ENCODE data around the gene CMTR1. TPM values are rescaled to one million over a fixed set of nuclear protein-coding genes. Genes with fewer than 3 reads are reported as not detected.

CMTR1 gene
- total and polyA plus RNA-seq, 2 of the 13 experiments (the other 11 are each of a cell fraction or from before 2014, with no cell fraction given) = 19.7 to 55.2 TPM

DNA sequence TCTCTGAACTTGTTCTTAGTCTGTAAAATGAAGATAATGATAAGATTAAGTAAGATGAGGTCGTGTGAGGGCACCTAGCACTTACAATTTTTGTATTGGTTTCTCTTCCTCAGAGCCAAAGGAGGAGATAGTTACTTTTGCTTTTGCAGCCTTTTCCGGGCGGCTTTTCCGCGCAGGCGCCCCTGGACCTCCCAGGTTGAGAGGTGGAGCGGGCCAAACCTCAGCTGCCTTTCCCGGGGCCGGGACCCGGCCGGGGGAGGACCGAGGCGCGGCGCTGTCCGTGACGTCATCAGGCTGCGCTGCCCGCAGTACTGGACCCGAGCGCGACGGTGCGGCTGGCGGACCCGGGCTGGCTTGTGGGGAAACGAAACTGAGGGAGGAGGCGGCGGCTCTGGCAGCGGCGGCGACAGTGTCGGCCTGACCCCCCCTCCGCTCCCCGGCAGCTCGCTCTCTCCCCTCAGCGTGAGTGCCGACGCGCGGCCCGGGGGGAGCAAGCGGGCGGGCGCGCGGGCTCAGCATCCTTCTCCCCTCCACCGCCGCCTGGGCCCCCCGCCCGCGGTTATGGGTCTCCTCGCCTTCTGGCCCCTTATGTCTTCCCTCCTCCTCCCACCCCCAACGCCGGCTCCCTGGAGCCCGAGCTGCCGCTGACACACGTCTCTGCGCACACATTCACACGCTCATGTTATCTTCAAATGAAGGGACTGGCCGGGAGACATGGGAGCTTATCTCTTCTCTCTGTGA is at the start of gene CMTR1 (continued):
- TF ChIP-seq ARID2 (CRISPR knock-in tag; IDR thresholded peaks at IDR 0.05; ENCODE audit: borderline replicate concordance) = 0 out of 2 replicates have a peak, but pooled peaks have one; percentile 2
- peak; percentile 96 for TF ChIP-seq ASH2L (IDR thresholded peaks at IDR 0.05; ENCODE audit: insufficient read length, low read depth, low read length)
- TF ChIP-seq, protein P1, sequence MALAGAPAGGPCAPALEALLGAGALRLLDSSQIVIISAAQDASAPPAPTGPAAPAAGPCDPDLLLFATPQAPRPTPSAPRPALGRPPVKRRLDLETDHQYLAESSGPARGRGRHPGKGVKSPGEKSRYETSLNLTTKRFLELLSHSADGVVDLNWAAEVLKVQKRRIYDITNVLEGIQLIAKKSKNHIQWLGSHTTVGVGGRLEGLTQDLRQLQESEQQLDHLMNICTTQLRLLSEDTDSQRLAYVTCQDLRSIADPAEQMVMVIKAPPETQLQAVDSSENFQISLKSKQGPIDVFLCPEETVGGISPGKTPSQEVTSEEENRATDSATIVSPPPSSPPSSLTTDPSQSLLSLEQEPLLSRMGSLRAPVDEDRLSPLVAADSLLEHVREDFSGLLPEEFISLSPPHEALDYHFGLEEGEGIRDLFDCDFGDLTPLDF (CRISPR knock-in tag; IDR thresholded peaks at IDR 0.05) = no peak
- peak; percentile 99 for TF ChIP-seq KMT2B (CRISPR knock-in tag; IDR thresholded peaks at IDR 0.05)
- peak; percentile 61; the same call in 1 of the 2 replicates for TF ChIP-seq ZNF605 (CRISPR knock-in tag; IDR thresholded peaks at IDR 0.05)
- peak; percentile 80; the same call in 1 of the 2 replicates for TF ChIP-seq ZNF749 (CRISPR knock-in tag; IDR thresholded peaks at IDR 0.05; ENCODE audit: borderline replicate concordance)
- TF ChIP-seq ZNF768 (CRISPR knock-in tag; IDR thresholded peaks at IDR 0.05) = peak; percentile 67
- 0 out of 2 replicates have a peak, but pooled peaks have one; percentile 28 for TF ChIP-seq RCOR2 (CRISPR knock-in tag; IDR thresholded peaks at IDR 0.05)
- TF ChIP-seq, protein P2, sequence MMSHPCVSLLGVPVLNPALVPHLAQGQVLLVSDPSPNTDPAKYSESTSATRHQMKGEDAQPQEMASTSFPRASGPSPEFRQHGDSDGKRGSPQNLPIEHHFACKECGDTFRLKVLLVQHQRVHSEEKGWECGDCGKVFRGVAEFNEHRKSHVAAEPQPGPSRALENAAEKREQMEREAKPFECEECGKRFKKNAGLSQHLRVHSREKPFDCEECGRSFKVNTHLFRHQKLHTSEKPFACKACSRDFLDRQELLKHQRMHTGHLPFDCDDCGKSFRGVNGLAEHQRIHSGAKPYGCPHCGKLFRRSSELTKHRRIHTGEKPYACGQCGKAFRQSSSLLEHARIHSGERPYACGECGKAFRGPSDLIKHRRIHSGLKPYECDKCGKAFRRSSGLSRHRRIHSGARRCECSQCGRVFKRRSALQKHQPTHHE (CRISPR knock-in tag; IDR thresholded peaks at IDR 0.05; ENCODE audit: borderline replicate concordance) = peak; percentile 92
- peak; percentile 90; the same call in 1 of the 2 replicates for TF ChIP-seq ZNF205 (CRISPR knock-in tag; IDR thresholded peaks at IDR 0.05)
- TF ChIP-seq, protein P3, sequence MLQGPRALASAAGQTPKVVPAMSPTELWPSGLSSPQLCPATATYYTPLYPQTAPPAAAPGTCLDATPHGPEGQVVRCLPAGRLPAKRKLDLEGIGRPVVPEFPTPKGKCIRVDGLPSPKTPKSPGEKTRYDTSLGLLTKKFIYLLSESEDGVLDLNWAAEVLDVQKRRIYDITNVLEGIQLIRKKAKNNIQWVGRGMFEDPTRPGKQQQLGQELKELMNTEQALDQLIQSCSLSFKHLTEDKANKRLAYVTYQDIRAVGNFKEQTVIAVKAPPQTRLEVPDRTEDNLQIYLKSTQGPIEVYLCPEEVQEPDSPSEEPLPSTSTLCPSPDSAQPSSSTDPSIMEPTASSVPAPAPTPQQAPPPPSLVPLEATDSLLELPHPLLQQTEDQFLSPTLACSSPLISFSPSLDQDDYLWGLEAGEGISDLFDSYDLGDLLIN (CRISPR knock-in tag; IDR thresholded peaks at IDR 0.05; ENCODE audit: borderline replicate concordance) = peak; percentile 14; the same call in 1 of the 2 replicates
- TF ChIP-seq, protein P4, sequence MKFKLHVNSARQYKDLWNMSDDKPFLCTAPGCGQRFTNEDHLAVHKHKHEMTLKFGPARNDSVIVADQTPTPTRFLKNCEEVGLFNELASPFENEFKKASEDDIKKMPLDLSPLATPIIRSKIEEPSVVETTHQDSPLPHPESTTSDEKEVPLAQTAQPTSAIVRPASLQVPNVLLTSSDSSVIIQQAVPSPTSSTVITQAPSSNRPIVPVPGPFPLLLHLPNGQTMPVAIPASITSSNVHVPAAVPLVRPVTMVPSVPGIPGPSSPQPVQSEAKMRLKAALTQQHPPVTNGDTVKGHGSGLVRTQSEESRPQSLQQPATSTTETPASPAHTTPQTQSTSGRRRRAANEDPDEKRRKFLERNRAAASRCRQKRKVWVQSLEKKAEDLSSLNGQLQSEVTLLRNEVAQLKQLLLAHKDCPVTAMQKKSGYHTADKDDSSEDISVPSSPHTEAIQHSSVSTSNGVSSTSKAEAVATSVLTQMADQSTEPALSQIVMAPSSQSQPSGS (CRISPR knock-in tag; IDR thresholded peaks at IDR 0.05) = peak; percentile 77; the same call in 1 of the 2 replicates
- TF ChIP-seq, protein P5, sequence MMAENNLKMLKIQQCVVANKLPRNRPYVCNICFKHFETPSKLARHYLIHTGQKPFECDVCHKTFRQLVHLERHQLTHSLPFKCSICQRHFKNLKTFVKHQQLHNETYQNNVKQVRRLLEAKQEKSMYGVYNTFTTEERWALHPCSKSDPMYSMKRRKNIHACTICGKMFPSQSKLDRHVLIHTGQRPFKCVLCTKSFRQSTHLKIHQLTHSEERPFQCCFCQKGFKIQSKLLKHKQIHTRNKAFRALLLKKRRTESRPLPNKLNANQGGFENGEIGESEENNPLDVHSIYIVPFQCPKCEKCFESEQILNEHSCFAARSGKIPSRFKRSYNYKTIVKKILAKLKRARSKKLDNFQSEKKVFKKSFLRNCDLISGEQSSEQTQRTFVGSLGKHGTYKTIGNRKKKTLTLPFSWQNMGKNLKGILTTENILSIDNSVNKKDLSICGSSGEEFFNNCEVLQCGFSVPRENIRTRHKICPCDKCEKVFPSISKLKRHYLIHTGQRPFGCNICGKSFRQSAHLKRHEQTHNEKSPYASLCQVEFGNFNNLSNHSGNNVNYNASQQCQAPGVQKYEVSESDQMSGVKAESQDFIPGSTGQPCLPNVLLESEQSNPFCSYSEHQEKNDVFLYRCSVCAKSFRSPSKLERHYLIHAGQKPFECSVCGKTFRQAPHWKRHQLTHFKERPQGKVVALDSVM (CRISPR knock-in tag; IDR thresholded peaks at IDR 0.05) = peak; percentile 60; the same call in 1 of the 2 replicates
- TF ChIP-seq, protein P6, sequence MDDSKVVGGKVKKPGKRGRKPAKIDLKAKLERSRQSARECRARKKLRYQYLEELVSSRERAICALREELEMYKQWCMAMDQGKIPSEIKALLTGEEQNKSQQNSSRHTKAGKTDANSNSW (CRISPR knock-in tag; IDR thresholded peaks at IDR 0.05; ENCODE audit: borderline replicate concordance) = peak; percentile 27; the same call in 1 of the 2 replicates
- TF ChIP-seq PAWR (CRISPR knock-in tag; IDR thresholded peaks at IDR 0.05; ENCODE audit: borderline replicate concordance) = no peak
- TF ChIP-seq ZNF121 (CRISPR knock-in tag; IDR thresholded peaks at IDR 0.05) = peak; percentile 71
- no peak for TF ChIP-seq ZNF484 (CRISPR knock-in tag; IDR thresholded peaks at IDR 0.05; ENCODE audit: borderline replicate concordance, low read depth)
- peak; percentile 90 for TF ChIP-seq SIN3B (IDR thresholded peaks at IDR 0.05; ENCODE audit: low read length)
- TF ChIP-seq ZNF124 (CRISPR knock-in tag; IDR thresholded peaks at IDR 0.05) = peak; percentile 50
- peak; percentile 78 for TF ChIP-seq NR2C2 (CRISPR knock-in tag; IDR thresholded peaks at IDR 0.05; ENCODE audit: borderline replicate concordance)
- peak; percentile 23; the same call in 1 of the 2 replicates for TF ChIP-seq NFYC (CRISPR knock-in tag; IDR thresholded peaks at IDR 0.05)

All from HepG2 (cell line).